ENCODE measurements around the gene RPS3. TPM values are rescaled to one million over a fixed set of nuclear protein-coding genes. Genes with fewer than 3 reads are reported as not detected.

The RPS3 gene
- total RNA-seq, 4 donors from 2014 or later = 1,039 to 1,811 (median 1,104) TPM

GRCh38 chr11:75454987-75455386 lies 55.7 kb downstream of the RPS3 start:
- peak overlapping the region in 2 of 3 donors; percentile 46 to 60 for H3K27ac ChIP-seq
- peak; percentile 85 for DNase-seq
- TF ChIP-seq CTCF (IDR thresholded peaks at IDR 0.05) = no peak
- no peak for TF ChIP-seq POLR2A (IDR thresholded peaks at IDR 0.05)

More at GRCh38 chr11:75454987-75455386, 55.7 kb downstream of the RPS3 start:
- Histone ChIP-seq H3K9me3 (no peaks in the 10 kb centered on the region), H3K4me3 (replicated peaks in 1 of 3) (no peak overlapping the region), H3K36me3 (no peaks in the 10 kb centered on the region), H3K27me3 (no peaks in the 10 kb centered on the region), H3K4me1 (peaks cover 16 to 24% of the 10 kb centered on the region in 2 donors)
- intact Hi-C loops (cut with DNase I) = no loop called here
- 45 to 60% methylated on average over 3 to 4 of the region's 5 CpGs for WGBS, 2 donors

Small RNA genes within 50 kb of the gene (small RNA-seq; reads per million reads assigned to genes)
- gene SNORD15A (not detected), gene SNORD15B (149 reads per million, percentile 97 among the genes with 10 or more reads in this experiment)

Other genes with a start within 250 kb of the RPS3 start
- gene SLCO2B1, start 248.4 kb upstream of the RPS3 start, total RNA-seq = 100 to 1,000 TPM in 1 of 4 donors, 10 to 100 TPM in 3; 22.0 to 244 (median 56.9) TPM
- under 1 TPM in 3 of 4 donors, not detected in 1; 0.67 to 0.89 (median 0.79) TPM for gene TPBGL, start 158.7 kb upstream of the RPS3 start, total RNA-seq
- 10 to 100 TPM; 15.7 to 44.7 (median 27.7) TPM for gene ARRB1, start 47.9 kb upstream of the RPS3 start, total RNA-seq
- gene KLHL35, start 33.7 kb downstream of the RPS3 start, total RNA-seq = 1 to 10 TPM; 1.1 to 3.6 (median 1.9) TPM
- 1 to 10 TPM; 5.6 to 6.4 (median 6.1) TPM for gene GDPD5, start 126.4 kb downstream of the RPS3 start, total RNA-seq
- 100 to 1,000 TPM; 102 to 167 (median 143) TPM for gene SERPINH1, start 162.7 kb downstream of the RPS3 start, total RNA-seq